Prostate gland (tissue), 2 donors: ENCODE results near the gene VASP. TPM values are rescaled to one million over a fixed set of nuclear protein-coding genes. Genes with fewer than 3 reads are reported as not detected.
A peak's percentile ranks its signal among the peaks of the same experiment; 100 is the strongest.

Experiments used
- DNase-seq: peaks from one replicate; pipeline ENCODE4 v3.0.0-alpha.2; 2019; ENCODE audit warnings: low spot score
- H3K27ac ChIP-seq, 2 donors: fragments of 200-600 bp; sonication (generic); 2 replicates each; pipeline ENCODE4 v1.5.1; 2017 to 2019
- H3K27me3 ChIP-seq: fragments of 200-600 bp; sonication (generic); replicated peaks from 2 replicates; pipeline ENCODE4 v1.5.1; 2019; ENCODE audit not compliant: insufficient read depth
- H3K36me3 ChIP-seq, 2 donors: fragments of 200-600 bp; sonication (generic); 1 replicate in 1 of 2; 2 replicates in 1 of 2; pipeline versions ENCODE4 v1.5.1 to v1.8.1; 2017 to 2019
- H3K4me1 ChIP-seq: fragments of 200-600 bp; sonication (generic); replicated peaks from 2 replicates; pipeline ENCODE4 v1.5.1; 2019
- H3K4me3 ChIP-seq, 2 donors: fragments of 200-600 bp; sonication (generic); 2 replicates each; pipeline ENCODE4 v1.5.1; 2017 to 2019
- H3K9me3 ChIP-seq: fragments of 200-600 bp; sonication (generic); 2 replicates; pipeline ENCODE4 v1.5.1; 2017
- CTCF ChIP-seq, 4 experiments: fragments of 200-600 bp in 2 of 4; fragments of 450-650 bp in 2 of 4; sonication (generic) in 2 of 4; IDR thresholded peaks; 1 replicate in 3 of 4; 2 replicates in 1 of 4; pipeline ENCODE4 v1.5.1; 2016 to 2019; ENCODE audit warnings: antibody characterized with exemption in 4 of 4, mild to moderate bottlenecking in 2 of 4, moderate library complexity in 2 of 4
- POLR2A ChIP-seq: fragments of 450-650 bp; IDR thresholded peaks from one replicate; pipeline ENCODE4 v1.6.1; 2016; ENCODE audit warnings: antibody characterized with exemption, mild to moderate bottlenecking
- POLR2AphosphoS5 ChIP-seq: sonication (generic); formaldehyde crosslinking; IDR thresholded peaks from one replicate; pipeline ENCODE4 v1.6.1; 2017; ENCODE audit warnings: antibody characterized with exemption
- WGBS: methylation state at CpG from one replicate; pipeline ENCODE4 v1.1.5; 2018; 5-methylcytosine and 5-hydroxymethylcytosine counted together
- intact Hi-C: fragments of 100-400 bp; cut with DNase I; formaldehyde crosslinking; loops from one replicate; pipeline ENCODE4 v1.14.2; 2022
- total RNA-seq, 2 donors: library from RNA; depleted of rRNA; stranded (reverse); fragments of >200 nt; gene quantifications; one replicate each; pipeline ENCODE4 v1.1.0, GENCODE V29; 2016

Gene VASP
- total RNA-seq, 2 donors from 2014 or later: 82.7 to 119 TPM

GRCh38 chr19:45528744-45529419, 21.6 kb downstream of the VASP start:
- no peaks in the 10 kb centered on the region for H3K36me3 ChIP-seq
- peak overlapping the region; percentile 64 to 71 for H3K27ac ChIP-seq
- peak; percentile 74 for DNase-seq
- no peaks in the 10 kb centered on the region for H3K9me3 ChIP-seq
- peak overlapping the region; percentile 38 to 49 for H3K4me3 ChIP-seq
- peaks cover 4% of the 10 kb centered on the region for H3K4me1 ChIP-seq
- no peak for TF ChIP-seq POLR2A
- TF ChIP-seq CTCF (IDR thresholded peaks at IDR 0.05): peak in 2 of 4 experiments; percentile 10 to 22
- no peak for TF ChIP-seq POLR2AphosphoS5
- intact Hi-C loops: loop anchor here (5.0 kb wide), 1 partner anchor 33 kb away; no protein-coding TSS in a partner anchor
- H3K27me3 ChIP-seq: no peaks in the 10 kb centered on the region
- 2% methylated on average over 39 of the region's 49 CpGs for WGBS

GRCh38 chr19:45529420-45529785, 22.1 kb downstream of the VASP start:
- Histone ChIP-seq H3K27ac (no peak overlapping the region), H3K4me3 (peak overlapping the region; percentile 38 to 49), H3K36me3 (no peaks in the 10 kb centered on the region), H3K27me3 (no peaks in the 10 kb centered on the region), H3K9me3 (no peaks in the 10 kb centered on the region), H3K4me1 (peaks cover 4% of the 10 kb centered on the region)
- DNase-seq: no peak
- intact Hi-C loops: loop anchor here (5.0 kb wide), 1 partner anchor 33 kb away; no protein-coding TSS in a partner anchor
- no peak for TF ChIP-seq CTCF (IDR thresholded peaks at IDR 0.05)
- TF ChIP-seq POLR2AphosphoS5: no peak
- TF ChIP-seq POLR2A: no peak
- 21% methylated on average over 14 of the region's 14 CpGs for WGBS

- WGBS: 100% methylated on average over 1 of the region's 1 CpG
- H3K27me3 ChIP-seq: no peaks in the 10 kb centered on the region
- H3K4me3 ChIP-seq: no peak overlapping the region
- H3K36me3 ChIP-seq: no peaks in the 10 kb centered on the region
- intact Hi-C loops: no loop called here
- no peaks in the 10 kb centered on the region for H3K9me3 ChIP-seq
- TF ChIP-seq POLR2AphosphoS5 (no peak), POLR2A (no peak)
- DNase-seq: no peak
- peaks cover 4% of the 10 kb centered on the region for H3K4me1 ChIP-seq
- no peak overlapping the region for H3K27ac ChIP-seq
Measured at GRCh38 chr19:45531349-45531748, 24.1 kb downstream of the VASP start.

GRCh38 chr19:45539459-45539858, 32.2 kb downstream of the VASP start:
- WGBS: 88% methylated on average over 9 of the region's 9 CpGs
- H3K9me3 ChIP-seq: no peaks in the 10 kb centered on the region
- DNase-seq: no peak
- no peak for TF ChIP-seq POLR2AphosphoS5
- no peak for TF ChIP-seq CTCF (IDR thresholded peaks at IDR 0.05)
- intact Hi-C loops: no loop called here
- no peaks in the 10 kb centered on the region for H3K27me3 ChIP-seq
- no peaks in the 10 kb centered on the region for H3K4me1 ChIP-seq
- H3K36me3 ChIP-seq: no peaks in the 10 kb centered on the region
- no peak overlapping the region for H3K4me3 ChIP-seq
- H3K27ac ChIP-seq: no peak overlapping the region

- intact Hi-C loops: no loop called here
- H3K27ac ChIP-seq: no peak overlapping the region
Measured at GRCh38 chr19:45542234-45542668, 35.0 kb downstream of the VASP start.

More at GRCh38 chr19:45542234-45542668, 35.0 kb downstream of the VASP start:
- Histone ChIP-seq H3K4me3 (no peak overlapping the region), H3K4me1 (no peaks in the 10 kb centered on the region), H3K27me3 (no peaks in the 10 kb centered on the region), H3K9me3 (no peaks in the 10 kb centered on the region), H3K36me3 (no peaks in the 10 kb centered on the region)
- DNase-seq: no peak
- no peak for TF ChIP-seq POLR2A
- TF ChIP-seq CTCF (IDR thresholded peaks at IDR 0.05): no peak
- TF ChIP-seq POLR2AphosphoS5: no peak
- 41% methylated on average over 7 of the region's 7 CpGs for WGBS
